CD8-positive, alpha-beta memory T cell (primary cell): ENCODE data around the gene PRKCB. TPM values are rescaled to one million over a fixed set of nuclear protein-coding genes. Genes with fewer than 3 reads are reported as not detected.
"Not testable (repeated sequence)": the region's sequence is repeated elsewhere in the genome, so short reads cannot be mapped to it uniquely, and the experiment has no call there.

Source experiments
- CTCF ChIA-PET: fragments of 350-600 bp; sonication (Branson Sonifier 250); formaldehyde crosslinking; loops from one replicate; lab custom pipeline; 2021; ENCODE audit warnings: antibody characterized with exemption; lab: Charles Lee
- POLR2A ChIA-PET: fragments of 350-600 bp; sonication (Branson Sonifier 250); formaldehyde crosslinking; loops from one replicate; lab custom pipeline; 2021; ENCODE audit warnings: antibody characterized with exemption; lab: Charles Lee
- DNase-seq, 5 donors: peaks; one replicate each; pipeline versions ENCODE4 v3.0.0 to v3.0.0-alpha.2; 2020 to 2022; ENCODE audit warnings: mixed read lengths in 1 of 5
- H3K27ac ChIP-seq: one replicate; pipeline ENCODE4 v1.7.0; 2013; ENCODE audit warnings: low read depth, mild to moderate bottlenecking, low read length, moderate library complexity
- H3K27me3 ChIP-seq: 2 replicates; pipeline ENCODE4 v1.7.0; 2013; ENCODE audit warnings: low read length, mild to moderate bottlenecking; ENCODE audit not compliant: insufficient read depth, poor library complexity, severe bottlenecking
- H3K36me3 ChIP-seq: 2 replicates; pipeline ENCODE4 v1.7.0; 2013; ENCODE audit warnings: mild to moderate bottlenecking, low read length, moderate library complexity; ENCODE audit not compliant: insufficient read depth
- H3K4me1 ChIP-seq: 2 replicates; pipeline ENCODE4 v1.7.0; 2013; ENCODE audit warnings: mild to moderate bottlenecking, low read length, moderate library complexity; ENCODE audit not compliant: insufficient read depth
- H3K4me3 ChIP-seq: 2 replicates; pipeline ENCODE4 v1.7.0; 2013; ENCODE audit warnings: mild to moderate bottlenecking, low read length
- H3K9me3 ChIP-seq: 2 replicates; pipeline ENCODE4 v1.7.0; 2013; ENCODE audit warnings: mild to moderate bottlenecking, low read length
- H3K27ac Mint-ChIP-seq, 8 donors: one replicate each; pipeline ENCODE4 v1.8.0; 2020 to 2021; ENCODE audit warnings: mixed read lengths in 8 of 8, mild to moderate bottlenecking in 6 of 8, inconsistent platforms in 3 of 8, moderate library complexity in 3 of 8
- H3K27me3 Mint-ChIP-seq, 2 donors: one replicate each; pipeline ENCODE4 v1.8.0; 2020 to 2021; ENCODE audit warnings: mixed read lengths in 2 of 2, mild to moderate bottlenecking in 1 of 2, moderate library complexity in 1 of 2
- H3K36me3 Mint-ChIP-seq, 3 donors: one replicate each; pipeline ENCODE4 v1.8.0; 2020 to 2021; ENCODE audit warnings: mixed read lengths in 3 of 3, inconsistent platforms in 1 of 3, mild to moderate bottlenecking in 1 of 3
- H3K4me1 Mint-ChIP-seq, 3 donors: one replicate each; pipeline ENCODE4 v1.8.0; 2020 to 2021; ENCODE audit warnings: mixed read lengths in 3 of 3, inconsistent platforms in 1 of 3, mild to moderate bottlenecking in 1 of 3
- H3K4me3 Mint-ChIP-seq, 7 donors: one replicate each; pipeline ENCODE4 v1.8.0; 2020 to 2021; ENCODE audit warnings: mixed read lengths in 7 of 7, mild to moderate bottlenecking in 6 of 7, moderate library complexity in 4 of 7, inconsistent platforms in 2 of 7
- H3K9me3 Mint-ChIP-seq, 5 donors: one replicate each; pipeline ENCODE4 v1.8.0; 2020 to 2022; ENCODE audit warnings: mixed read lengths in 5 of 5, mild to moderate bottlenecking in 3 of 5, moderate library complexity in 2 of 5, inconsistent platforms in 1 of 5
- polyA plus RNA-seq: library from polyadenylated mRNA; unstranded; fragments of 300-500 nt; fragmentation: Illumina TruSeq; gene quantifications from one replicate; pipeline ENCODE4 v1.2.3, GENCODE V29; 2021
- total RNA-seq, 2 experiments: library from RNA; stranded (reverse); gene quantifications; one replicate each; pipeline ENCODE4 v1.2.3, GENCODE V29; 2021

The PRKCB gene
- total and polyA plus RNA-seq, 3 experiments from 2014 or later = 96.5 to 136 (median 98.2) TPM

GRCh38 chr16:24018485-24018884 is 182.7 kb downstream of the PRKCB start:
- Mint-ChIP-seq H3K27ac (peak overlapping the region in 3 of 8 donors; percentile 29 to 69 (median 32)), H3K36me3 (peaks cover 0 to 10% (median 1%) of the 10 kb centered on the region in 3 donors), H3K27me3 (no peaks in the 10 kb centered on the region), H3K9me3 (no peaks in the 10 kb centered on the region), H3K4me1 (peaks cover 56 to 76% (median 60%) of the 10 kb centered on the region in 3 donors), H3K4me3 (peak overlapping the region in 1 of 7 donors; percentile 36)
- DNase-seq = no peak
- Histone ChIP-seq H3K36me3 (no peaks in the 10 kb centered on the region), H3K4me3 (no peak overlapping the region), H3K9me3 (no peaks in the 10 kb centered on the region), H3K27me3 (no peaks in the 10 kb centered on the region), H3K27ac (no peak overlapping the region), H3K4me1 (peaks cover 34% of the 10 kb centered on the region)
- ChIA-PET CTCF (interaction anchor here (0.6 to 13.8 kb wide), 3 partner anchors 8 to 486 kb away, joined by 3 to 261 read pairs (median 3); no protein-coding TSS in a partner anchor), POLR2A (no interaction called here)

GRCh38 chr16:24022797-24023196 is 187.0 kb downstream of the PRKCB start:
- no peaks in the 10 kb centered on the region for H3K9me3 ChIP-seq
- no peaks in the 10 kb centered on the region for H3K9me3 Mint-ChIP-seq
- ChIA-PET CTCF (interaction anchor here (1.2 to 1.5 kb wide), 2 partner anchors 12 to 220 kb away, joined by 3 read pairs; no protein-coding TSS in a partner anchor), POLR2A (no interaction called here)
- H3K36me3 ChIP-seq = no peaks in the 10 kb centered on the region
- no peaks in the 10 kb centered on the region for H3K27me3 ChIP-seq
- H3K27ac Mint-ChIP-seq = peak overlapping the region in 1 of 8 donors; percentile 42
- no peak overlapping the region for H3K4me3 ChIP-seq
- H3K27me3 Mint-ChIP-seq = no peaks in the 10 kb centered on the region
- H3K4me1 Mint-ChIP-seq = peaks cover 47 to 67% (median 52%) of the 10 kb centered on the region in 3 donors
- H3K4me3 Mint-ChIP-seq = no peak overlapping the region
- H3K27ac ChIP-seq = no peak overlapping the region
- no peak for DNase-seq
- no peaks in the 10 kb centered on the region for H3K4me1 ChIP-seq
- peaks cover 0 to 10% (median 0%) of the 10 kb centered on the region in 3 donors for H3K36me3 Mint-ChIP-seq

- Mint-ChIP-seq H3K4me1 (peaks cover 48 to 61% (median 55%) of the 10 kb centered on the region in 3 donors), H3K27ac (no peak overlapping the region), H3K4me3 (no peak overlapping the region), H3K36me3 (peaks cover 0 to 10% (median 0%) of the 10 kb centered on the region in 3 donors), H3K27me3 (no peaks in the 10 kb centered on the region), H3K9me3 (no peaks in the 10 kb centered on the region)
- Histone ChIP-seq H3K27me3 (no peaks in the 10 kb centered on the region), H3K4me1 (no peaks in the 10 kb centered on the region), H3K27ac (no peak overlapping the region), H3K4me3 (no peak overlapping the region), H3K9me3 (no peaks in the 10 kb centered on the region), H3K36me3 (no peaks in the 10 kb centered on the region)
- POLR2A ChIA-PET = no interaction called here
- no peak for DNase-seq
- CTCF ChIA-PET = no interaction called here
Measured at GRCh38 chr16:24023621-24024020, 187.8 kb downstream of the PRKCB start.

GRCh38 chr16:24024971-24025370 is 189.2 kb downstream of the PRKCB start:
- Mint-ChIP-seq H3K36me3 (peaks cover 0 to 9% (median 3%) of the 10 kb centered on the region in 3 donors), H3K27ac (peak overlapping the region in 1 of 8 donors; percentile 56), H3K9me3 (no peaks in the 10 kb centered on the region), H3K4me1 (peaks cover 47 to 67% (median 61%) of the 10 kb centered on the region in 3 donors), H3K4me3 (no peak overlapping the region), H3K27me3 (no peaks in the 10 kb centered on the region)
- Histone ChIP-seq H3K9me3 (no peaks in the 10 kb centered on the region), H3K27ac (no peak overlapping the region), H3K4me1 (peaks cover 1% of the 10 kb centered on the region), H3K4me3 (no peak overlapping the region), H3K27me3 (no peaks in the 10 kb centered on the region), H3K36me3 (no peaks in the 10 kb centered on the region)
- no peak for DNase-seq
- CTCF ChIA-PET = no interaction called here
- POLR2A ChIA-PET = no interaction called here

- CTCF ChIA-PET = interaction anchor here (0.8 to 1.5 kb wide), 2 partner anchors 15 to 17 kb away, joined by 3 to 4 read pairs; no protein-coding TSS in a partner anchor
- Mint-ChIP-seq H3K36me3 (peaks cover 0 to 18% (median 5%) of the 10 kb centered on the region in 3 donors), H3K27me3 (no peaks in the 10 kb centered on the region), H3K4me1 (peaks cover 49 to 72% (median 69%) of the 10 kb centered on the region in 3 donors), H3K4me3 (no peak overlapping the region), H3K9me3 (no peaks in the 10 kb centered on the region), H3K27ac (peak overlapping the region in 1 of 8 donors; percentile 43)
- H3K36me3 ChIP-seq = no peaks in the 10 kb centered on the region
- no peaks in the 10 kb centered on the region for H3K27me3 ChIP-seq
- H3K9me3 ChIP-seq = no peaks in the 10 kb centered on the region
- H3K27ac ChIP-seq = no peak overlapping the region
- DNase-seq = no peak
- POLR2A ChIA-PET = no interaction called here
- H3K4me1 ChIP-seq = peaks cover 6% of the 10 kb centered on the region
- no peak overlapping the region for H3K4me3 ChIP-seq
Measured at GRCh38 chr16:24027466-24027865, 191.7 kb downstream of the PRKCB start.

- H3K27ac ChIP-seq, H3K9me3 Mint-ChIP-seq, H3K27me3 ChIP-seq, H3K4me3 Mint-ChIP-seq, POLR2A ChIA-PET, H3K9me3 ChIP-seq, H3K36me3 ChIP-seq, H3K4me3 ChIP-seq, DNase-seq, H3K27me3 Mint-ChIP-seq: not testable (repeated sequence)
- Mint-ChIP-seq H3K27ac (peak overlapping the region in 7 of 8 donors; percentile 13 to 64 (median 21)), H3K4me1 (peaks cover 60 to 82% (median 81%) of the 10 kb centered on the region in 3 donors), H3K36me3 (peaks cover 12 to 39% (median 12%) of the 10 kb centered on the region in 3 donors)
- CTCF ChIA-PET = interaction anchor here (1.0 kb wide), 1 partner anchor 20 kb away, joined by 3 read pairs; no protein-coding TSS in a partner anchor
- peaks cover 29% of the 10 kb centered on the region for H3K4me1 ChIP-seq
Measured at GRCh38 chr16:24029841-24030240, 194.1 kb downstream of the PRKCB start.

GRCh38 chr16:24035127-24035842 is 199.5 kb downstream of the PRKCB start:
- peaks cover 12 to 70% (median 18%) of the 10 kb centered on the region in 3 donors for H3K36me3 Mint-ChIP-seq
- peak; percentile 6 to 71 (median 51) for DNase-seq
- no peak overlapping the region for H3K27ac ChIP-seq
- peak overlapping the region; percentile 55 to 92 (median 86) for H3K27ac Mint-ChIP-seq
- peak overlapping the region; percentile 33 for H3K4me3 ChIP-seq
- POLR2A ChIA-PET = interaction anchor here (0.9 kb wide), 1 partner anchor 232 kb away, joined by 3 read pairs; no protein-coding TSS in a partner anchor
- H3K4me3 Mint-ChIP-seq = peak overlapping the region; percentile 34 to 96 (median 78)
- H3K4me1 ChIP-seq = peaks cover 43% of the 10 kb centered on the region
- CTCF ChIA-PET = interaction anchor here (0.8 to 5.8 kb wide), 7 partner anchors 13 to 230 kb away, joined by 3 to 121 read pairs (median 17); no protein-coding TSS in a partner anchor
- no peaks in the 10 kb centered on the region for H3K9me3 ChIP-seq
- peaks cover 3% of the 10 kb centered on the region for H3K36me3 ChIP-seq
- H3K27me3 ChIP-seq = no peaks in the 10 kb centered on the region
- no peaks in the 10 kb centered on the region for H3K27me3 Mint-ChIP-seq
- H3K9me3 Mint-ChIP-seq = no peaks in the 10 kb centered on the region
- H3K4me1 Mint-ChIP-seq = peaks cover 59 to 77% (median 72%) of the 10 kb centered on the region in 3 donors
